Measurements from ENCODE around the gene TMEM60.

The TMEM60 gene

DNA sequence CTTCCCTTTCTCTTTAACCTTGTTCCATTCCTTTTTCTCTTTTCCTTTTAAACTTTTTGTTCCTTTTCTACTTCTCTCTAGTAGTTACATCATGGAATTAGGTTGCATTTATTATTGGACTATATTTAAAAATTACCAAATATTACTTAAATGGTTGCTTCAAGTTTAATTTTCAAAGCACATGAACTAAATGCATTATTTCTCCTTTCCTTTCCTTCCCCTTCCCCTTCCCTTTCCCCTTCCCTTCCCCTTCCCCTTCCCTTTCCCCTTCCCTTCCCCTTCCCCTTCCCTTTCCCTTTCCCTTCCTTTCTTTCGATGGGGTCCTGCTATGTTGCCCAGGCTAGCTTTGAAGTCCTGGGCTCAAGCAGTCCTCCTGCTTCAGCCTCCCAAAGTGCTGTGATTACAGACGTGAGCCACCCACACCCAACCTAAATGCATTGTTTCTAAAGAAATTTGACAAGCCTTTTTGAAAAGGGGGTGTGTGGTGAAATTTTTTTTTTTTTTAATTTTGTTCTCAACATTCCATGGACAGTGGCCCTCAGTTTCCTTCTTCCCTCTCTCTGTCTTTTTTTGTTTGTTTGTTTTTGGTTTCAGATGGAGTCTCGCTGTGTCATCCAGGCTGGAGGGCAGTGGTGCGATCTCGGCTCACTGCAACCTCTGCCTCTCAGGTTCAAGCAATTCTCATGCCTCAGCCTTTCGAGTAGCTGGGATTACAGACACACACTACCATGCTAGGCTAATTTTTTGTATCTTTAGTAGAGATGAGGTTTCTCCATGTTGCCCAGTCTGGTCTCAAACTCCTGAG, 31.2 kb downstream of the TMEM60 start:
- no peak for DNase-seq

GRCh38 chr7:77765906-77766800, 32.1 kb downstream of the TMEM60 start:
- no peak for DNase-seq

GRCh38 chr7:77765481-77765880, 32.8 kb downstream of the TMEM60 start:
- DNase-seq, result no peak

- no peak for DNase-seq
These were observed 37.3 kb downstream of the TMEM60 start for GRCh38 chr7:77760809-77761453.

DNA sequence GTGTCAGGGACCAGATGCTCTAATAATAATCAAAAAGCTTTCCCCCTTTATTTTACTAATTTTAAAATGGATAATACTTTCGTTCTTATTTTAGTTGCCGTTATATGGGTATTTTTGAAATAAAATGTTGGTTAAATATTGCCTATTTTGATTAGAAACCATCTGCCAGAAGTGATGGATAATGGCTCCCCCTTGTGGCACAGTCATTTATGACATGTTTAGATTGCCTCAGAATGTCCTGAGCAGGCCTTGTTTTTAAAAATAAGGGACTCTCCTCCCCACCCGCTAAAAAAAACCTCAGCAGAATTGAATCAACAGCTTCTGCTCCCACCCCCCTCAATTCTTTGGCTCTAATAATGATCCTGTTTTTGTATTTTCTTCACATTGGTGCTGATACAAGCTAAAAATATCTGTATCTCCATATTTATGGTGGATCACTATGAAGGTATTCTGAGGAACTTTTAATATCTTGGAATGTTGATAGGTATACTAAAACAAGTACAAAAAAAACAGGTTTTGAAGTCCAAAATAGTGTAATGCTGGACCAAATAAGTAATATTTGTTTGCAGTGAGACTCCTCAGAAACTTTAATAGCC, 38.8 kb downstream of the TMEM60 start:
- DNase-seq, result peak; percentile 67

- no peak for DNase-seq
These were observed 40.6 kb downstream of the TMEM60 start for GRCh38 chr7:77757589-77757988.

DNA sequence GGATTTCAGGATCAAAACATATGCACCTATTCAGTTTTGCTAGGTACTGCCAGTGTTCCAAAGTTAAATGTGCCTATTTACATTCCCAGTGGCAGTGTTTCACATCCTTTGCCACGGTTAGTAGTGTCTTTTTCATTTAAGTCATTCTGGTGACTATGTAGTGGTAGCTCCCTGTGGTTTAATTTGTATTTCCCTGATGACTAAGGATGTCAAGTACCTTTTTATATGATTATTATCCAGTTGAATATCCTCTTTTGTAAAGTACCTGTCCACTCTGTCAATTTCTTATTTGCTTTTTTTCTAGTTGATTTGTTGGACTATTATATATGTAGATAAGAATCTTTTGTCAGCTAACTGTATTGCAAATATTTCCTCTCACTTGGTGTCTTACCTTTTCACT, 45.1 kb downstream of the TMEM60 start:
- DNase-seq, result no peak

DNA sequence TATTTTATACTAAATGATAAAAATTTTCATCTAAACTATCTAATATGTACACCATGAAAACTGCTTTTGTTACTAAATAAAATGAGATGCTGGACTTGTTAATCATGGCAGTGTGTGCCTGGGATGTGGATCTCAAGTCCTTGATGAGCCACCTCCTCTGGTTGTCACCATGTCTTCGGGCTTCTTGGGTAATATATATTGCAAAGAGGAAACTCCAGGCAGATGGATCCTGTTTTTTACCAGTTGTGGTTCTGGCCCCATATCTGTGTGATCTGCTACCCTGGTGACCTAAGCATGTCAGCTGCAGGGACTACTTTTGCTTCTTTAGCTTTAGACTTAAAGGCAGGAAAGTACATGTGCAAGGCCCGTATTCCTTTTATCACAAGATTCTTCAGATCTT, 46.2 kb downstream of the TMEM60 start:
- DNase-seq, result no peak

DNA sequence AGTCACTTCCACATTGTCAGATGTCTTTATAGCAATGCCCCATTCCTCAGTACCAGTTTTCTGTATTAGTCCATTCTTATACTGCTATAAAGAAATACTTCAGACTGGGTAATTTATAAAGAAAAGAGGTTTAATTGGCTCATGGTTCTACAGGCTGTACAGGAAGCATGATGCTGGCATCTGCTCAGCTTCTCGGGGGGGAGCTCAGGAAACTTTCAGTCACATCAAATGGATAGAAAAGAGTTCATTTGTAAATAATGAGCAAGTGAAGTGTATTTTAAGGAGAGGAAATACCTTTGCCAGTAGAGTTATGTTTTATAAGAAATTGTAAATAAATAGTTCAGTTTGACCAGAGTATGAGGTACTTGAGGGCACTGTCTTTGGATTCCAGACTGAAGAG, 50.5 kb downstream of the TMEM60 start:
- no peak for DNase-seq

GRCh38 chr7:77747178-77747577, 51.1 kb downstream of the TMEM60 start:
- DNase-seq, result no peak

GRCh38 chr7:77746824-77747165, 51.4 kb downstream of the TMEM60 start:
- DNase-seq, result no peak

DNA sequence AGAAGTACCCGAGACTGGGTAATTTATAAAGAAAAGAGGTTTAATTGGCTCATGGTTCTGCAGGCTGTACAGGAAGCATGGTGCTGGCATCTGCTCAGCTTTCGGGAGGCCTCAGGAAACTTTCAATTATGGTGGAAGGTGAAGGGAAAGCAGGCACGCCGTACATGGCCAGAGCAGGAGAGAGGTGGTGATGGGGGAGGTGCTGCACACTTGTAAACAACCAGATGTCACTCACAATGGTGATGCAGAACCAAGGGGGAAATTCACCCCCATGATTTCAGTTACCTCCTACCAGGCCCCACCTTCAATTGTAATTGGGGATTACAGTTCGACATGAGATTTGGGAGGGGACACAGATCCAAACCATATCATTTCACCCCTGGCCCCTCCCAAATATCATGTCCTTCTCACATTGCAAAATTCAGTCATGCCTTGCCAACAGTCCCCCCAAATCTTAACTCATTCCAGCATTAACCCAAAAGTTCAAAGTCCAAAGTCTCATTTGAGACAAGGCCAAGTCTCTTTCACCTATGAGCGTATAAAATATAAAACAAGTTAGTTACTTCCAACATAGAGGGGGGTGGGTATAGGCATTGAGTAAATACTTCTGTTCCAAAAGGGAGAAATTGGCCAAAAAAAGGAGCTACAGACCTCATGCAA, 51.9 kb downstream of the TMEM60 start:
- DNase-seq, result no peak

DNA sequence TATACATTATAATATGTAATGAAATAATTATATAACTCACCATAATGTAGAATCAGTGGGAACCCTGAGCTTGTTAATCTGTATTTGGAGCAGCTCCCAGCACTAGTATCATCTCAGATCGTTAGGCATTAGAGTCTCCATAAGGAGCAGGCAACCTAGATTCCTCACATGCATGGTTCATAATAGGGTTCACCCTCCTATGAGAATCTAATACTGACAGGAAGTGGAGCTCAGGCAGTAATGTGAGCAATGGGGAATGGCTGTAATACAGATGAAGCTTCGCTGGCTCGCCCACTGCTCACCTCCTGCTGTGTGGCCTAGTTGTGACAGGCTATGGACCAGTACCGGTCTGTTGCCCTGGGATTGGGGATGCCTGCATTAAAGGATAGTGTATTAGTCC, 52.5 kb downstream of the TMEM60 start:
- no peak for DNase-seq

Data from activated CD4-positive, alpha-beta T cell treated with anti-CD3 and anti-CD28 coated beads, Interleukin-2, amount 50 U/mL, for 1 hour (primary cell).